HG02610 (cell line): ENCODE measurements around the gene MAP2K3.

Experiments used
- ATAC-seq: cut with Tn5 transposase; IDR thresholded peaks from one replicate; pipeline ENCODE4 v1.9.1; 2021; ENCODE audit warnings: mild to moderate bottlenecking, moderate library complexity; ENCODE audit not compliant: unreplicated experiment

MAP2K3 gene

GRCh38 chr17:21284319-21285163 is at the start of gene MAP2K3:
MAP2K3 (plus strand) TSS chr17:21284711; CDS start chr17:21284921, 210 bp downstream.
- peak; percentile 85 for ATAC-seq

- no peak for ATAC-seq
These were observed 48.6 kb upstream of the MAP2K3 start for GRCh38 chr17:21235921-21236320.

- ATAC-seq, result no peak
These were observed 44.7 kb upstream of the MAP2K3 start for GRCh38 chr17:21239680-21240368.

GRCh38 chr17:21240369-21241055 is 44.0 kb upstream of the MAP2K3 start:
- ATAC-seq, result no peak

GRCh38 chr17:21241564-21241963 is 42.9 kb upstream of the MAP2K3 start:
- ATAC-seq, result no peak

GRCh38 chr17:21242026-21242697 is 42.3 kb upstream of the MAP2K3 start:
- ATAC-seq, result no peak

- ATAC-seq, result no peak
These were observed 41.6 kb upstream of the MAP2K3 start for GRCh38 chr17:21242780-21243515.

- ATAC-seq, result no peak
These were observed 40.8 kb upstream of the MAP2K3 start for GRCh38 chr17:21243516-21244303.

- ATAC-seq, result no peak
These were observed 38.8 kb upstream of the MAP2K3 start for GRCh38 chr17:21245639-21246084.

- no peak for ATAC-seq
These were observed 37.8 kb upstream of the MAP2K3 start for GRCh38 chr17:21246698-21247097.

- ATAC-seq, result no peak
These were observed 36.8 kb upstream of the MAP2K3 start for GRCh38 chr17:21247552-21248258.

- no peak for ATAC-seq
These were observed 36.0 kb upstream of the MAP2K3 start for GRCh38 chr17:21248500-21248899.

GRCh38 chr17:21249086-21249795 is 35.3 kb upstream of the MAP2K3 start:
- no peak for ATAC-seq

- no peak for ATAC-seq
These were observed 34.4 kb upstream of the MAP2K3 start for GRCh38 chr17:21249920-21250703.

GRCh38 chr17:21250854-21251253 is 33.7 kb upstream of the MAP2K3 start:
- no peak for ATAC-seq

- no peak for ATAC-seq
These were observed 33.0 kb upstream of the MAP2K3 start for GRCh38 chr17:21251337-21252010.

- no peak for ATAC-seq
These were observed 32.2 kb upstream of the MAP2K3 start for GRCh38 chr17:21252289-21252795.
